ENCODE results near the gene CAB39. TPM values are rescaled to one million over a fixed set of nuclear protein-coding genes. Genes with fewer than 3 reads are reported as not detected.

Gene CAB39
- polyA plus RNA-seq, 1 of the 3 experiments (the other 2 are of a cell fraction), result 15.7 TPM

GRCh38 chr2:230865766-230866755, 153.4 kb downstream of the CAB39 start:
- WGBS (ENCODE audit: low lambda C conversion rate), result 15% methylated on average over 18 of the region's 35 CpGs
- peaks cover 39 to 54% of the 10 kb centered on the region in 2 experiments for H3K4me1 ChIP-seq (ENCODE audit: control insufficient read depth in 1 of 2, insufficient read depth in 2 of 2, low read depth in 1 of 2, low read length in 1 of 2)
- no peaks in the 10 kb centered on the region for H3K27me3 ChIP-seq (ENCODE audit: insufficient read depth)
- H3K4me3 ChIP-seq (ENCODE audit: low read depth in 2 of 2, low read length in 1 of 2), result peak overlapping the region; percentile 89 to 95
- no peaks in the 10 kb centered on the region for H3K9me2 ChIP-seq
- peaks cover 9% of the 10 kb centered on the region for H3F3A ChIP-seq (replicated peaks; ENCODE audit: insufficient read depth)
- peaks cover 26% of the 10 kb centered on the region; the same call in 1 of the 2 replicates for H4K20me1 ChIP-seq (ENCODE audit: insufficient read depth)
- H3K79me2 ChIP-seq (ENCODE audit: insufficient read depth), result no peaks in the 10 kb centered on the region
- peak overlapping the region; percentile 97 for H3K4me2 ChIP-seq
- peak overlapping the region; percentile 23; the same call in 1 of the 2 replicates for H3K9ac ChIP-seq
- TF ChIP-seq MXI1 (IDR thresholded peaks at IDR 0.05; ENCODE audit: low read depth, low read length) (peak; percentile 40; the same call in 1 of the 2 replicates), YY1 (IDR thresholded peaks at IDR 0.05; ENCODE audit: low read depth) (no peak), CTCF (IDR thresholded peaks at IDR 0.05) (peak; percentile 24; the same call in 1 of the 2 replicates)
- CTCF ChIA-PET, result interaction anchor here (0.9 to 7.9 kb wide), 13 partner anchors 12 to 191 kb away, joined by 3 to 58 read pairs (median 7); partner anchors contain the start of gene PSMD1
- H2AFZ ChIP-seq (ENCODE audit: low read depth), result no peak overlapping the region
- POLR2A ChIA-PET, result no interaction called here
- DNase-seq, result peak; percentile 81
- no peaks in the 10 kb centered on the region for H3K36me3 ChIP-seq (replicated peaks in 1 of 2; ENCODE audit: control insufficient read depth in 1 of 2, insufficient read depth in 2 of 2, low read length in 1 of 2)
- H3K9me3 ChIP-seq, result no peaks in the 10 kb centered on the region
- H3K27ac ChIP-seq (ENCODE audit: low read depth in 2 of 2, low read length in 1 of 2), result peak overlapping the region in 1 of 2 experiments; percentile 86; a peak in 2 of 4 replicates

- ChIA-PET POLR2A (interaction anchor here (0.7 kb wide), 1 partner anchor 43 kb away, joined by 3 read pairs; no protein-coding TSS in a partner anchor), CTCF (interaction anchor here (1.5 to 7.9 kb wide), 6 partner anchors 19 to 120 kb away, joined by 5 to 58 read pairs (median 10); no protein-coding TSS in a partner anchor)
- Histone ChIP-seq H3K27me3 (ENCODE audit: insufficient read depth) (no peaks in the 10 kb centered on the region), H3F3A (replicated peaks; ENCODE audit: insufficient read depth) (peaks cover 9% of the 10 kb centered on the region), H3K4me1 (ENCODE audit: control insufficient read depth in 1 of 2, insufficient read depth in 2 of 2, low read depth in 1 of 2, low read length in 1 of 2) (peaks cover 40 to 63% of the 10 kb centered on the region in 2 experiments), H3K9ac (no peak overlapping the region), H3K4me2 (peak overlapping the region; percentile 97), H4K20me1 (ENCODE audit: insufficient read depth) (peaks cover 35% of the 10 kb centered on the region; the same call in 1 of the 2 replicates), H3K36me3 (replicated peaks in 1 of 2; ENCODE audit: control insufficient read depth in 1 of 2, insufficient read depth in 2 of 2, low read length in 1 of 2) (no peaks in the 10 kb centered on the region), H3K79me2 (ENCODE audit: insufficient read depth) (no peaks in the 10 kb centered on the region), H3K27ac (ENCODE audit: low read depth in 2 of 2, low read length in 1 of 2) (peak overlapping the region in 1 of 2 experiments; percentile 86; a peak in 2 of 4 replicates), H3K4me3 (ENCODE audit: low read depth in 2 of 2, low read length in 1 of 2) (peak overlapping the region in 1 of 2 experiments; percentile 95; a peak in 1 of 4 replicates), H3K9me3 (no peaks in the 10 kb centered on the region), H2AFZ (ENCODE audit: low read depth) (no peak overlapping the region), H3K9me2 (no peaks in the 10 kb centered on the region)
- peak; percentile 58 for DNase-seq
- WGBS (ENCODE audit: low lambda C conversion rate), result 43% methylated on average over 9 of the region's 13 CpGs
- TF ChIP-seq SMC3 (IDR thresholded peaks at IDR 0.05; ENCODE audit: low read depth, low read length), result no peak
- no peak for TF ChIP-seq USF1 (IDR thresholded peaks at IDR 0.05; ENCODE audit: borderline replicate concordance, low read depth)
- no peak for TF ChIP-seq SIN3A (IDR thresholded peaks at IDR 0.05; ENCODE audit: borderline replicate concordance, low read depth, low read length)
- 0 out of 2 replicates have a peak, but pooled peaks have one; percentile 21 for TF ChIP-seq RAD21 (IDR thresholded peaks at IDR 0.05; ENCODE audit: low read length)
- TF ChIP-seq IRF3 (IDR thresholded peaks at IDR 0.05; ENCODE audit: low read depth, low read length), result no peak
- TF ChIP-seq REST (IDR thresholded peaks at IDR 0.05; ENCODE audit: low read depth, low read length), result no peak
- TF ChIP-seq CHD2 (IDR thresholded peaks at IDR 0.05; ENCODE audit: low read length, partially characterized antibody), result peak; percentile 29
- no peak for TF ChIP-seq NRF1 (IDR thresholded peaks at IDR 0.05; ENCODE audit: low read depth, low read length)
- TF ChIP-seq JUND (IDR thresholded peaks at IDR 0.05), result no peak
- TF ChIP-seq ELF1 (IDR thresholded peaks at IDR 0.05), result no peak
- TF ChIP-seq MEF2A (IDR thresholded peaks at IDR 0.05; ENCODE audit: borderline replicate concordance, low read depth), result no peak
- TF ChIP-seq GABPA (IDR thresholded peaks at IDR 0.05; ENCODE audit: low read depth), result no peak
- TF ChIP-seq TCF12 (IDR thresholded peaks at IDR 0.05), result 0 out of 2 replicates have a peak, but pooled peaks have one; percentile 11
- no peak for TF ChIP-seq RFX5 (IDR thresholded peaks at IDR 0.05; ENCODE audit: low read length)
These were observed 154.3 kb downstream of the CAB39 start for GRCh38 chr2:230866756-230867523.

Data from SK-N-SH (cell line).